GM18907 (cell line): ENCODE results near the gene RO60.

Experiments
- ATAC-seq: cut with Tn5 transposase; IDR thresholded peaks from one replicate; pipeline ENCODE4 v1.9.1; 2021; ENCODE audit warnings: mild to moderate bottlenecking, moderate library complexity; ENCODE audit not compliant: unreplicated experiment

Gene RO60

GRCh38 chr1:193104907-193105820, 45.8 kb downstream of the RO60 start, which contains the start of gene GLRX2:
TSS of gene GLRX2 (minus strand) at chr1:193105414. CDS start at chr1:193105382, 32 bp downstream.
- ATAC-seq: peak; percentile 94

- no peak for ATAC-seq
These were observed 46.4 kb downstream of the RO60 start for GRCh38 chr1:193105821-193106177.

GRCh38 chr1:193108471-193108870, 49.1 kb downstream of the RO60 start:
- ATAC-seq: no peak
